ENCODE measurements around the gene PSMC4. TPM values are rescaled to one million over a fixed set of nuclear protein-coding genes. Genes with fewer than 3 reads are reported as not detected.

Gene PSMC4
- total RNA-seq, 1 donor from 2014 or later = 75.4 TPM

- no peak for DNase-seq (ENCODE audit: low spot score)
- H3K9me3 Mint-ChIP-seq (ENCODE audit: low read depth) = peaks cover 14% of the 10 kb centered on the region
- peaks cover 2% of the 10 kb centered on the region for H3K27me3 Mint-ChIP-seq (ENCODE audit: low read depth)
- H3K27ac Mint-ChIP-seq (ENCODE audit: unreplicated experiment) = no peak overlapping the region
- H3K36me3 Mint-ChIP-seq (ENCODE audit: low read depth) = no peaks in the 10 kb centered on the region
- no peaks in the 10 kb centered on the region for H3K4me1 Mint-ChIP-seq (ENCODE audit: low read depth)
- H3K4me3 Mint-ChIP-seq (ENCODE audit: unreplicated experiment) = no peak overlapping the region
- TF ChIP-seq CTCF (IDR thresholded peaks at IDR 0.05) = no peak
Observed at GRCh38 chr19:39935364-39935661, 35.7 kb upstream of the PSMC4 start.

GRCh38 chr19:39936020-39936419 lies 34.9 kb upstream of the PSMC4 start:
- H3K36me3 Mint-ChIP-seq (ENCODE audit: low read depth) = no peaks in the 10 kb centered on the region
- DNase-seq (ENCODE audit: low spot score) = no peak
- H3K4me3 Mint-ChIP-seq (ENCODE audit: unreplicated experiment) = no peak overlapping the region
- no peaks in the 10 kb centered on the region for H3K4me1 Mint-ChIP-seq (ENCODE audit: low read depth)
- H3K27ac Mint-ChIP-seq (ENCODE audit: unreplicated experiment) = no peak overlapping the region
- H3K27me3 Mint-ChIP-seq (ENCODE audit: low read depth) = no peaks in the 10 kb centered on the region
- H3K9me3 Mint-ChIP-seq (ENCODE audit: low read depth) = peaks cover 21% of the 10 kb centered on the region
- TF ChIP-seq CTCF (IDR thresholded peaks at IDR 0.05) = no peak

DNA sequence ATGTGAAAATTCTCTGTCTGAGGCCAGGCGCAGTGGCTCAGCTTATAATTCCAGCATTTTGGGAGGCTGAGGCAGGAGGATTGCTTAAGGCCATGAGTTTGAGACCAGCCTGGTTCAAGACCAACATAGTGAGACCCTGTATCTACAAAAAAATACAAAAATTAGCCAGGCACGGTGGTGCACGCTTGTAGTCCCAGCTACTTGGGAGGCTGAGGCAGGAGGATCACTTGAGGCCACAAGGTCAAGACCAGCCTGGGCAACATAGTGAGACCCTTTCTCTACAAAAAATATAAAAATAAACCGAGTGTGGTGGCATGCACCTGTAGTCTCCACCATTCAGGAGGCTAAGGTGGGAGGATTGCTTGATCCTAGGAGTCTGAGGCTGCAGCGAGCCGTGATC lies 34.3 kb upstream of the PSMC4 start:
- H3K27me3 Mint-ChIP-seq (ENCODE audit: low read depth) = no peaks in the 10 kb centered on the region
- no peak overlapping the region for H3K4me3 Mint-ChIP-seq (ENCODE audit: unreplicated experiment)
- peaks cover 20% of the 10 kb centered on the region for H3K9me3 Mint-ChIP-seq (ENCODE audit: low read depth)
- no peak for DNase-seq (ENCODE audit: low spot score)
- no peak for TF ChIP-seq CTCF (IDR thresholded peaks at IDR 0.05)
- peaks cover 6% of the 10 kb centered on the region for H3K4me1 Mint-ChIP-seq (ENCODE audit: low read depth)
- H3K36me3 Mint-ChIP-seq (ENCODE audit: low read depth) = no peaks in the 10 kb centered on the region
- no peak overlapping the region for H3K27ac Mint-ChIP-seq (ENCODE audit: unreplicated experiment)

DNA sequence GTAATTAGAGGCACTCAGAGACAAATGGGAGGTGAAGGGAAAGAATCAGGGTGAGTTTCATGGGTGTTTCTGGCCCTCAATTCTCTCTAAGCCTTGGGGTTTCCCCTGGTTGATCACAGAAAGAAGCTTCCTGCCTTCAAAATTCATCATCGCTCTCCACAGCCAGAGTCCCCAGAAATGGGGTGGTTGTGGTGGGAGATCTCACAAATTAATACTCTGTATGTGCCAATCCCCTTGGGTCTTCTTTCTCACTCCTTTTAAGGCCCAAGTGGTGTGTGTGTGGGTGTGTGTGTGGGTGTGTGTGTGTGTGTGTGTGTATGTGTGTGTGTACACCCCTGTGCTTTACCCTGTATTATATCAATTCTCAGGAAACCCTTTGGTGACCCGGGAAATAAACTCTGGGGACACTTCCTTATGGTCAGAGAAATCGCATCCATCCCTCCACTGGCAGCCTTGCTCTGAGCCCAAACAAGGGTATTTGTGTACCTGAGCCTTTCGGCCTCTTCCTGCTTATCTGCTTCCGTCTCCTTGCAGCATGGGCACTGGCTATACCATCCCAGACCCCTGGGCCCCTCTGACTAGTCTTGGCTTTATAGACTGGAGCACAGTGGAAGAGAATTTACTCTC lies 33.8 kb upstream of the PSMC4 start:
- TF ChIP-seq CTCF (IDR thresholded peaks at IDR 0.05) = no peak
- Mint-ChIP-seq H3K36me3 (ENCODE audit: low read depth) (no peaks in the 10 kb centered on the region), H3K4me1 (ENCODE audit: low read depth) (peaks cover 11% of the 10 kb centered on the region), H3K27me3 (ENCODE audit: low read depth) (no peaks in the 10 kb centered on the region), H3K27ac (ENCODE audit: unreplicated experiment) (no peak overlapping the region), H3K9me3 (ENCODE audit: low read depth) (peaks cover 20% of the 10 kb centered on the region), H3K4me3 (ENCODE audit: unreplicated experiment) (no peak overlapping the region)
- DNase-seq (ENCODE audit: low spot score) = no peak

DNA sequence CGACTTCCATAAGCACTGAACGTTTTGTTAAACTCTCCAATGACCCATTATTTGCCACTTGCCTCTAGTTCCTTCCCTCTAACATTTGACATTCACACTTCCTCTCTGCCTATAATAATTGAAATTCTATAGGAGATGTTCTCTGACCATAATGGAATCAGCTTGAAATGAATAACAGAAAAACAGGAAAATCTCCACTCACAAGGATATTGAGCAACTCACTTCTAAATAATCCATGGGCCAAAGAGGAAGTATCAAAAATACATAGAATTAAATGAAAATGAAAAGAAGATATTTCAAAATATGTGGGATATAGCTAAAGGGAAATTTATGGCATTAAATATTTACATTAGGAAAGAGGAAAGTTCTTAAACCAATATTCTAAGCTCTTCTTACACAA lies 33.2 kb upstream of the PSMC4 start:
- H3K27ac Mint-ChIP-seq (ENCODE audit: unreplicated experiment) = no peak overlapping the region
- no peaks in the 10 kb centered on the region for H3K36me3 Mint-ChIP-seq (ENCODE audit: low read depth)
- H3K4me1 Mint-ChIP-seq (ENCODE audit: low read depth) = peaks cover 15% of the 10 kb centered on the region
- TF ChIP-seq CTCF (IDR thresholded peaks at IDR 0.05) = no peak
- H3K27me3 Mint-ChIP-seq (ENCODE audit: low read depth) = no peaks in the 10 kb centered on the region
- no peak overlapping the region for H3K4me3 Mint-ChIP-seq (ENCODE audit: unreplicated experiment)
- peaks cover 20% of the 10 kb centered on the region for H3K9me3 Mint-ChIP-seq (ENCODE audit: low read depth)
- DNase-seq (ENCODE audit: low spot score) = no peak

Data from chondrocyte (in vitro differentiated cells).